Body of pancreas (tissue), 4 donors: Measurements from ENCODE around the gene DDX39B. TPM values are rescaled to one million over a fixed set of nuclear protein-coding genes. Genes with fewer than 3 reads are reported as not detected.
A peak's percentile ranks its signal among the peaks of the same experiment; 100 is the strongest.
"Not testable (repeated sequence)": the region's sequence is repeated elsewhere in the genome, so short reads cannot be mapped to it uniquely, and the experiment has no call there.

Source experiments
- ATAC-seq: fragments of 150-250 bp; one replicate; pipeline ENCODE4 v1.9.1; 2016
- DNase-seq, 4 donors: peaks; one replicate each; pipeline ENCODE4 v3.0.0-alpha.2; 2019
- H3K27ac ChIP-seq, 4 donors: fragments of 200-600 bp; sonication (generic); 1 replicate in 3 of 4; 2 replicates in 1 of 4; pipeline versions ENCODE4 v1.5.1 to v1.6.1; 2016 to 2019; ENCODE audit warnings: mild to moderate bottlenecking in 1 of 4, mixed read lengths in 1 of 4, moderate library complexity in 1 of 4
- H3K27me3 ChIP-seq, 2 donors: fragments of 200-600 bp; sonication (generic); one replicate each; pipeline ENCODE4 v1.6.0; 2016; ENCODE audit warnings: mild to moderate bottlenecking in 1 of 2
- H3K36me3 ChIP-seq, 2 donors: fragments of 200-600 bp; sonication (generic); replicated peaks in 1 of 2; 2 replicates each; pipeline ENCODE4 v1.5.1; 2016; ENCODE audit warnings: low read depth in 2 of 2; ENCODE audit not compliant: insufficient read depth in 1 of 2
- H3K4me1 ChIP-seq: fragments of 200-600 bp; sonication (generic); one replicate; pipeline ENCODE4 v1.6.0; 2016
- H3K4me3 ChIP-seq, 2 donors: fragments of 200-600 bp; sonication (generic); 1 replicate in 1 of 2; 2 replicates in 1 of 2; pipeline ENCODE4 v1.5.1; 2016 to 2019
- H3K9me3 ChIP-seq, 3 donors: fragments of 200-600 bp; sonication (generic); 1 replicate in 2 of 3; 2 replicates in 1 of 3; pipeline ENCODE4 v1.5.1; 2016
- POLR2A ChIP-seq, 3 donors: fragments of 450-650 bp; IDR thresholded peaks; one replicate each; pipeline ENCODE4 v1.6.1; 2016; ENCODE audit warnings: antibody characterized with exemption in 3 of 3, mild to moderate bottlenecking in 2 of 3
- WGBS, 2 donors: methylation state at CpG; one replicate each; pipeline ENCODE4 v1.1.5; 2017; 5-methylcytosine and 5-hydroxymethylcytosine counted together
- intact Hi-C: fragments of 100-400 bp; cut with DNase I; formaldehyde crosslinking; loops from one replicate; pipeline ENCODE4 v1.15.1; 2023
- total RNA-seq, 2 donors: library from RNA; depleted of rRNA; stranded (reverse); fragments of >200 nt; gene quantifications; one replicate each; pipeline ENCODE4 v1.1.0, GENCODE V29; 2016
- TF ChIP-seq, protein P1 (sequence below), 7 experiments: fragments of 450-650 bp in 4 of 7; fragments of 200-600 bp in 3 of 7; sonication (generic) in 3 of 7; IDR thresholded peaks; one replicate each; pipeline ENCODE4 v1.5.1; 2016 to 2019; ENCODE audit warnings: antibody characterized with exemption in 7 of 7

DDX39B gene
- 100 to 1,000 TPM; 132 to 260 TPM for total RNA-seq

DNA sequence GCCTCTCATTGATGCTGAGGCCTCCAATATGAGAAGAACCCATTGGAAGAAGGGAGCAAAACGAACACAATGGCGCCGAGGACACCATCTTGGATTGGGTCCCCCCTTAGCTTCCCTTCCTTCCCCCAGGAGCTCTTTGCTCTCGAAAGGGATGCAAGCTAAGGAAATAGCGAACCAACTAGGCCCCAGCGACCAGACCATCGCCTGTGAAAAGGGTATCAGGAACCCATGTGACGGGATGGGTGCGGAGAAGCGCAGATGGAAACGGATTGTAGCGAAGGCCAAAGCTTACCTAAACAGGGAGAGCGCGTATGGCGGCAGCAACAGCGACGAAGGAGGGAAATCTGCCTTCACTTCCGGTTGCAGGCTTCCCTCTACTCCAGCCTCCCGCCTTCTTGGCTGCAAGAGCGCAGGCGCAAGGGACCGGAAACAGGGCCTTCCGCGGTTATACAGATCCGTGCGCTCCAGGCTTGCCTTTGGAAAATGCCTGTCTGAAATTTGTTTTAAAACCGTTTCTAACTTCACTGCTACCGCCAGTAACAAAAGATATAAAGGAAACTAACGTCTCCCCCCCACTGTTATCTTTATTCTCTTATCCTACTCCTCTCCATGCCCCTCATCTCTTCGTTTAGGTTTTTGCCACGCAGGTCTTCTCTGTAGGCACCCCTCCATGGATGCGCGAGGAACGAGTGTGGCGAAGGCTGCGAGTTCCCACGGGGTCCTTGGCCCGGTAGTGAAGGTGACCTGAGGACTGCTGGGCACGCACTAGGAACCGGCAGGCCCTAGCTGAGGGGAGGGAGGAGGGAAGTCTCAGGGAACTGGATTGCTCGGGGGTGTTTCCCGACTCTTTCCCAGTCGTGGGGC is at the start of gene DDX39B:
Gene DDX39B (minus strand): TSS at position 346 of the 864 bp plus-strand sequence. CDS start 1,471 bp downstream, outside the sequence.
- intact Hi-C loops, result no loop called here
- peak within 1 kb of the TSS; percentile 78 to 88 for H3K4me3 ChIP-seq
- TF ChIP-seq POLR2A (IDR thresholded peaks at IDR 0.05), result peak; percentile 64 to 96 (median 94)
- TF ChIP-seq, protein P1, sequence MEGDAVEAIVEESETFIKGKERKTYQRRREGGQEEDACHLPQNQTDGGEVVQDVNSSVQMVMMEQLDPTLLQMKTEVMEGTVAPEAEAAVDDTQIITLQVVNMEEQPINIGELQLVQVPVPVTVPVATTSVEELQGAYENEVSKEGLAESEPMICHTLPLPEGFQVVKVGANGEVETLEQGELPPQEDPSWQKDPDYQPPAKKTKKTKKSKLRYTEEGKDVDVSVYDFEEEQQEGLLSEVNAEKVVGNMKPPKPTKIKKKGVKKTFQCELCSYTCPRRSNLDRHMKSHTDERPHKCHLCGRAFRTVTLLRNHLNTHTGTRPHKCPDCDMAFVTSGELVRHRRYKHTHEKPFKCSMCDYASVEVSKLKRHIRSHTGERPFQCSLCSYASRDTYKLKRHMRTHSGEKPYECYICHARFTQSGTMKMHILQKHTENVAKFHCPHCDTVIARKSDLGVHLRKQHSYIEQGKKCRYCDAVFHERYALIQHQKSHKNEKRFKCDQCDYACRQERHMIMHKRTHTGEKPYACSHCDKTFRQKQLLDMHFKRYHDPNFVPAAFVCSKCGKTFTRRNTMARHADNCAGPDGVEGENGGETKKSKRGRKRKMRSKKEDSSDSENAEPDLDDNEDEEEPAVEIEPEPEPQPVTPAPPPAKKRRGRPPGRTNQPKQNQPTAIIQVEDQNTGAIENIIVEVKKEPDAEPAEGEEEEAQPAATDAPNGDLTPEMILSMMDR (IDR thresholded peaks at IDR 0.05), result peak in 2 of 7 experiments; percentile 10 to 18
- H3K4me1 ChIP-seq, result peaks cover 39% of the 10 kb centered on the region
- 0 to 1% methylated on average over 41 to 42 of the region's 43 CpGs for WGBS, 2 donors
- H3K36me3 ChIP-seq, result peaks cover 0 to 9% of the 10 kb centered on the region in 2 donors
- peak within 1 kb of the TSS; percentile 93 to 98 (median 94) for H3K27ac ChIP-seq
- H3K9me3 ChIP-seq, result no peaks in the 10 kb centered on the region
- peak; percentile 95 to 98 (median 96) for DNase-seq
- ATAC-seq, result peak; percentile 93
- no peaks in the 10 kb centered on the region for H3K27me3 ChIP-seq

DNA sequence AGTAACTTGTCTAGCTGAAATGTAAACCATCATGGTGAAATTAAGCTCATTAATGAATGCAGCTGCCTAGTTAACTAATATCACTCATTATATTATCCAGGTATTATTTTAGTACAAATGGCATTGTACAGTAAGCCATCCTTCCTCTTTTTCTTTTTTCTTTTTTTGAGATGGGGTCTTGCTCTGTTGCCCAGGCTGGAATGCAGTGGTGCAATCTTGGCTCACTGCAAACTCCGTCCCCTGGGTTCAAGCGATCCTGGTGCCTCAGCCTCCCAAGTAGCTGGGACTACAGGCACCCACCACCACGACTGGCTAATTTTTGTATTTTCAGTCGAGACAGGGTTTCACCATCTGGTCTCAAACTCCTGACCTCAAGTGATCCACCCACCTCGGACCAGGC is 48.9 kb upstream of the DDX39B start:
- not testable (repeated sequence) for H3K4me1 ChIP-seq, H3K36me3 ChIP-seq, H3K4me3 ChIP-seq, H3K9me3 ChIP-seq, ATAC-seq, H3K27ac ChIP-seq, DNase-seq, H3K27me3 ChIP-seq
- 63 to 69% methylated on average over 5 of the region's 5 CpGs for WGBS, 2 donors
- intact Hi-C loops, result loop anchor here (10.0 kb wide), 1 partner anchor 96 kb away; the partner anchor contains the start of gene MICB

DNA sequence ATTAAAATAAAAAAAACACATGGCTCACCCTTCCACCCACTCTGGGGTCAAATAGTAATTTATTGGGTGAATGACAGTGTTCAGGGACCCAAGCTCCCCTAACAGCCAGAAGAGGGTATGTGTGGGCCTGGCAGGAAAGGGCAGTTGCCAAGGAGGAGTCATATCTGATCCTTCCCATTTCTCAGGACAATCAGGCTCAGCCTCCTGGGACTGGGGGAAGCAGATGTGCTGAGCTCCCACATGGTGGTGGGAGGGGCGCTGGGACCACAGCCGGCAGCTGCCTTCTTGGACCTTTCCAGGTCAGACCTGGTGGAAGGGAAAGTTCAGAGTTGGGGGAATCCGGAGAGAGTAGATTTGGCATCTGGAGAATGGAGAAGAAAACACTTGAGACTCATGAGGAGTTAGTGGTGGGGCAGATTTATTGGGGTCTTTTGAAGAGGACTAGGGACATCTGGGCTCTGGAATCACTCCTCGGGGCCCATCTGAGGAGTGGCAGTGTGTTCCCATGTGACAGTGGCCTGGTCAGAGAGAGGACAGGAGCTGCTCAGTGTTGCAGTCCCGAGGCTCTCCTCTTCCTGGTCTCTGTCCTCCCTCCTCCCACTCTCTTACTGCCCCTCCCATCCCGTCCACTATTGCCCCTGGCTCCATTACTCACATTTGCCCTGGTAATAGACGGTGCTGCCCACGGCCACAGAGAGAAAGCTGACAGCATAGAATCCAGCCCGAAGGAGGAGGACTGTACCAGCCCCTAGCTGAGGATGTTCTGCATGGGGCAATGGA is 47.3 kb upstream of the DDX39B start:
- Histone ChIP-seq H3K4me3 (no peak overlapping the region), H3K27ac (no peak overlapping the region), H3K36me3 (no peaks in the 10 kb centered on the region), H3K9me3 (no peaks in the 10 kb centered on the region), H3K27me3 (no peaks in the 10 kb centered on the region), H3K4me1 (no peaks in the 10 kb centered on the region)
- intact Hi-C loops, result no loop called here
- DNase-seq, result no peak
- WGBS, 2 donors, result 36 to 46% methylated on average over 9 of the region's 9 CpGs
- no peak for ATAC-seq
- TF ChIP-seq POLR2A (IDR thresholded peaks at IDR 0.05), result no peak
- TF ChIP-seq, protein P1 (IDR thresholded peaks at IDR 0.05), result no peak

DNA sequence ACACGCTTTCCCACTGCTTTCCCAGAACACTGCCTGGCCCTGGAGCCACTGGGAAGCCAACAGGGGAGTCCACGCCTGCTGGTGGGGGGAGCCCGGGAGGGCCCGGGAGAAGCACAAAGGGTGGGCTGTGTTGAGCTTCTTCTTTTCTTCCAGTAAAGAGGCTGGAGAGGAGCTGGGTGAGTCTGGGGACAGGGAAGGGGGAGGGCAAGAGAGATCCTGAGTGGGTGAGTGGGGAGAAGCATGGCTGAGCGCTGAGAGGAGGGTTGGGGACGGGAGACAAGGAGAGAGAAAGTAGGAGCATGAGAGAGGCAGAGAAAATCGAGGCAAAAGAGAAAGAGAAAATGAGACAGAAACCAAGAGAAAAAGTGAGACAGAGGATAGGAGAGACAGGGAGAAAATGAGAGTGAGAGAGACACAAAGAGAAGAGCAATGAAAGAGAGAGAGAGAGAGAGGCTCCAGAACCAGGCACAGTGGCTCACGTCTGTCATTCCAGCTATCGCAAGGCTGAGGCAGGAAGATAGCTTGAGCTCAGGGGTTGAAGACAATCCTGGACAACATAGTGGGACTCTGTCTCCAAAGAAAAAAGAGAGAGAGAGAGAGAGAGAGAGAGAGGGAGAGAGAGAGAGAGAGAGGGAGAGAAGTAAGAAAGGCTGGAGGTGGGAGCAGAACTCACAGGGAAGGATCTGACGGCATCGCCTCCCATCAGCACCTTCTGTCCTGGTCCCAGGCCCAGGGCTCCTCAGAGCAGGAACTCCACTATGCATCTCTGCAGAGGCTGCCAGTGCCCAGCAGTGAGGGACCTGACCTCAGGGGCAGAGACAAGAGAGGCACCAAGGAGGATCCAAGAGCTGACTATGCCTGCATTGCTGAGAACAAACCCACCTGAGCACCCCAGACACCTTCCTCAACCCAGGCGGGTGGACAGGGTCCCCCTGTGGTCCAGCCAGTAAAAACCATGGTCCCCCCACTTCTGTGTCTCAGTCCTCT is 46.3 kb upstream of the DDX39B start:
- no peaks in the 10 kb centered on the region for H3K27me3 ChIP-seq
- no peak overlapping the region for H3K4me3 ChIP-seq
- no peaks in the 10 kb centered on the region for H3K9me3 ChIP-seq
- no peak for ATAC-seq
- intact Hi-C loops, result no loop called here
- 56 to 61% methylated on average over 11 of the region's 12 CpGs for WGBS, 2 donors
- H3K27ac ChIP-seq, result no peak overlapping the region
- no peak for DNase-seq
- H3K4me1 ChIP-seq, result no peaks in the 10 kb centered on the region
- TF ChIP-seq, protein P1 (IDR thresholded peaks at IDR 0.05), result no peak
- TF ChIP-seq POLR2A (IDR thresholded peaks at IDR 0.05), result no peak
- H3K36me3 ChIP-seq, result no peaks in the 10 kb centered on the region
